HepG2 (cell line): ENCODE measurements around the gene ENTPD2. TPM values are rescaled to one million over a fixed set of nuclear protein-coding genes. Genes with fewer than 3 reads are reported as not detected.

Experiments used
- ATAC-seq: fragments of 200-7000 bp; cut with Tn5 transposase; 3 replicates; pipeline ENCODE4 v1.9.1; 2020; ENCODE audit warnings: mild to moderate bottlenecking, moderate library complexity
- BruUV-seq: library from RNA; stranded (reverse); fragments of 400-500 nt; replicated peaks from 2 replicates; lab custom pipeline; 2021; lab: Mats Ljungman, UMichigan
- CTCF ChIA-PET: fragments of 300-600 bp; formaldehyde crosslinking; extraction: SDS; loops from one replicate; lab custom pipeline; 2021; ENCODE audit warnings: low total read pairs, inconsistent platforms, low intra/inter-chr PET ratio; lab: Yijun Ruan, JAX
- POLR2A ChIA-PET: fragments of 350-600 bp; sonication (Branson Sonifier 250); formaldehyde crosslinking; loops from one replicate; lab custom pipeline; 2020; ENCODE audit warnings: antibody characterized with exemption, inconsistent platforms; lab: Yijun Ruan, JAX
- DNase-seq: peaks from one replicate; pipeline ENCODE4 v3.0.0-alpha.2; 2015; ENCODE audit warnings: low spot score
- FAIRE-seq: peaks from 3 replicates; lab custom pipeline; 2011; peaks lifted over from hg19 to GRCh38; lab: Jason Lieb, UNC
- H2AFZ ChIP-seq: one replicate; pipeline ENCODE4 v1.6.1; 2011; ENCODE audit warnings: low read length, inconsistent platforms
- H3K27ac ChIP-seq: fragments of 300-600 bp; 3 replicates; pipeline ENCODE4 v1.8.0; 2011; ENCODE audit warnings: mixed run types, mild to moderate bottlenecking, mixed read lengths, low read length, inconsistent platforms; ENCODE audit not compliant: insufficient read depth; ENCODE audit errors: extremely low read length
- H3K27me3 ChIP-seq, 2 experiments: fragments of 200-600 bp in 1 of 2; 2 replicates in 1 of 2; 3 replicates in 1 of 2; pipeline versions ENCODE4 v1.6.0 to v1.8.0; 2011; ENCODE audit warnings: low read length in 2 of 2, mild to moderate bottlenecking in 2 of 2, moderate library complexity in 2 of 2, inconsistent platforms in 1 of 2; ENCODE audit not compliant: insufficient read depth in 2 of 2, control insufficient read depth in 1 of 2
- H3K36me3 ChIP-seq, 2 experiments: fragments of 200-600 bp in 1 of 2; replicated peaks in 1 of 2; 2 replicates in 1 of 2; 3 replicates in 1 of 2; pipeline versions ENCODE4 v1.5.1 to v1.8.0; 2011; ENCODE audit warnings: low read length in 2 of 2, inconsistent platforms in 1 of 2; ENCODE audit not compliant: insufficient read depth in 2 of 2, control insufficient read depth in 1 of 2
- H3K4me1 ChIP-seq: 2 replicates; pipeline ENCODE4 v1.5.1; 2012; ENCODE audit warnings: low read length, inconsistent platforms; ENCODE audit not compliant: insufficient read depth
- H3K4me2 ChIP-seq: 2 replicates; pipeline ENCODE4 v1.6.0; 2011; ENCODE audit warnings: low read depth, low read length, inconsistent platforms
- H3K4me3 ChIP-seq, 3 experiments: fragments of 200-600 bp in 1 of 3; sonication (generic), shearing (Covaris generic) in 1 of 3; replicated peaks in 1 of 3; 2 replicates each; pipeline ENCODE4 v1.5.1; 2011 to 2016; ENCODE audit warnings: low read length in 3 of 3, inconsistent platforms in 2 of 3, low read depth in 2 of 3, mild to moderate bottlenecking in 2 of 3, control low read depth in 1 of 3, mixed read lengths in 1 of 3; ENCODE audit not compliant: insufficient read depth in 1 of 3
- H3K79me2 ChIP-seq: one replicate; pipeline ENCODE4 v1.6.1; 2011; ENCODE audit warnings: low read length, inconsistent platforms; ENCODE audit not compliant: insufficient read depth
- H3K9ac ChIP-seq: 2 replicates; pipeline ENCODE4 v1.6.0; 2011; ENCODE audit warnings: mild to moderate bottlenecking, low read depth, low read length, inconsistent platforms; ENCODE audit not compliant: insufficient read depth
- H3K9me3 ChIP-seq: 2 replicates; pipeline ENCODE4 v1.5.1; 2012; ENCODE audit warnings: mild to moderate bottlenecking, low read length
- H4K20me1 ChIP-seq: 2 replicates; pipeline ENCODE4 v1.6.0; 2011; ENCODE audit warnings: inconsistent platforms, mild to moderate bottlenecking, low read length, moderate library complexity; ENCODE audit not compliant: insufficient read depth
- HMGXB4 ChIP-seq, 2 experiments: sonication (generic) in 1 of 2; formaldehyde crosslinking in 1 of 2; IDR thresholded peaks; 2 replicates each; pipeline versions ENCODE4 v1.4.0 to v1.6.1; 2018 to 2020; ENCODE audit warnings: missing genetic modification reagents in 2 of 2, borderline replicate concordance in 1 of 2, low read depth in 1 of 2, mild to moderate bottlenecking in 1 of 2, missing biosample characterization in 1 of 2
- IKZF5 ChIP-seq: IDR thresholded peaks from 2 replicates; pipeline ENCODE4 v1.6.1; 2018; ENCODE audit warnings: missing genetic modification reagents, mild to moderate bottlenecking, missing compliant biosample characterization
- JUN ChIP-seq: sonication (generic); formaldehyde crosslinking; IDR thresholded peaks from 2 replicates; pipeline ENCODE4 v1.4.0; 2020; ENCODE audit warnings: mild to moderate bottlenecking, missing genetic modification reagents
- MXI1 ChIP-seq: IDR thresholded peaks from 3 replicates; pipeline ENCODE4 v1.6.1; 2012; ENCODE audit warnings: low read depth, low read length, inconsistent platforms, borderline replicate concordance
- NCOA2 ChIP-seq: sonication (generic); formaldehyde crosslinking; IDR thresholded peaks from 2 replicates; pipeline ENCODE4 v1.8.0; 2022; ENCODE audit warnings: inconsistent platforms
- SMC3 ChIP-seq: IDR thresholded peaks from 2 replicates; pipeline ENCODE4 v1.6.1; 2011; ENCODE audit warnings: low read length, improper control_type of control experiment
- ZNF124 ChIP-seq: sonication (generic); formaldehyde crosslinking; IDR thresholded peaks from 2 replicates; pipeline ENCODE4 v1.4.0; 2020; ENCODE audit warnings: missing genetic modification reagents
- WGBS: methylation state at CpG from one replicate; pipeline ENCODE4 v1.1.6; 2017; ENCODE audit warnings: low lambda C conversion rate; 5-methylcytosine and 5-hydroxymethylcytosine counted together
- in situ Hi-C: cut with HindIII; loops from 2 replicates; pipeline ENCODE4 v1.10.0; 2017; ENCODE audit warnings: low pct_unique_long_range_greater_than_20kb; ENCODE audit not compliant: extremely low pct_ligation_motif_present
- intact Hi-C: fragments of 100-400 bp; cut with micrococcal nuclease; formaldehyde crosslinking; loops from one replicate; pipeline ENCODE4 v1.10.0; 2022; ENCODE audit not compliant: unreplicated experiment
- polyA plus RNA-seq, 8 experiments: library from polyadenylated mRNA; depleted of rRNA in 3 of 8; stranded (reverse) in 7 of 8; unstranded in 1 of 8; fragments of >200 nt; fragmentation: Illumina TruSeq in 4 of 8; extraction: Trizol in 4 of 8; gene quantifications; 2 replicates each; pipeline versions ENCODE4 v1.2.1 to v1.2.3, GENCODE V29; 2011 to 2016; ENCODE audit warnings: low read depth in 4 of 8, missing spikeins in 1 of 8, mixed read lengths in 1 of 8; ENCODE audit not compliant: insufficient read depth in 1 of 8
- total RNA-seq, 5 experiments: library from RNA; depleted of rRNA; stranded (reverse); fragments of >200 nt; fragmentation: Illumina TruSeq; extraction: Trizol; gene quantifications; 2 replicates each; pipeline ENCODE4 v1.2.3, GENCODE V29; 2016; ENCODE audit warnings: low read depth in 1 of 5

Gene ENTPD2
- total and polyA plus RNA-seq, 2 of the 13 experiments (the other 11 are each of a cell fraction or from before 2014, with no cell fraction given), result 0.95 to 3.2 TPM

- FAIRE-seq (no peak), ATAC-seq (no peak), DNase-seq (no peak)
- H3K36me3 ChIP-seq, result peaks cover 1 to 2% of the 10 kb centered on the region in 2 experiments; a peak in 1 of 5 replicates
- POLR2A ChIA-PET, result no interaction called here
- H3K4me2 ChIP-seq, result no peak overlapping the region
- H3K9ac ChIP-seq, result no peak overlapping the region
- intact Hi-C loops (no loop called here), in situ Hi-C loops (no loop called here)
- H4K20me1 ChIP-seq, result no peaks in the 10 kb centered on the region
- WGBS, result 98% methylated on average over 8 of the region's 34 CpGs
- no peaks in the 10 kb centered on the region for H3K9me3 ChIP-seq
- H3K27me3 ChIP-seq, result no peaks in the 10 kb centered on the region
- CTCF ChIA-PET, result no interaction called here
- H3K79me2 ChIP-seq, result no peaks in the 10 kb centered on the region
- H2AFZ ChIP-seq, result no peak overlapping the region
- peaks cover 35% of the 10 kb centered on the region for H3K4me1 ChIP-seq
- no TSS peak for BruUV-seq
- TF ChIP-seq NCOA2 (CRISPR knock-in tag) (no peak), HMGXB4 (CRISPR knock-in tag; IDR thresholded peaks at IDR 0.05; ENCODE audit: borderline replicate concordance in 1 of 2, low read depth in 1 of 2) (no peak), MXI1 (no peak), JUN (CRISPR knock-in tag) (no peak), SMC3 (no peak), ZNF124 (CRISPR knock-in tag) (no peak), IKZF5 (no peak)
- no peak overlapping the region for H3K27ac ChIP-seq
- no peak overlapping the region for H3K4me3 ChIP-seq
These were observed 33.8 kb downstream of the ENTPD2 start for GRCh38 chr9:137019891-137020683.
